ENCODE data around the gene ZNF79.
A peak's percentile ranks its signal among the peaks of the same experiment; 100 is the strongest.

Gene ZNF79

GRCh38 chr9:127398275-127398647 is 25.9 kb upstream of the ZNF79 start:
- no peak for DNase-seq (ENCODE audit: low spot score)

- DNase-seq (ENCODE audit: low spot score), result no peak
Observed at GRCh38 chr9:127398715-127399400, 25.3 kb upstream of the ZNF79 start.

DNA sequence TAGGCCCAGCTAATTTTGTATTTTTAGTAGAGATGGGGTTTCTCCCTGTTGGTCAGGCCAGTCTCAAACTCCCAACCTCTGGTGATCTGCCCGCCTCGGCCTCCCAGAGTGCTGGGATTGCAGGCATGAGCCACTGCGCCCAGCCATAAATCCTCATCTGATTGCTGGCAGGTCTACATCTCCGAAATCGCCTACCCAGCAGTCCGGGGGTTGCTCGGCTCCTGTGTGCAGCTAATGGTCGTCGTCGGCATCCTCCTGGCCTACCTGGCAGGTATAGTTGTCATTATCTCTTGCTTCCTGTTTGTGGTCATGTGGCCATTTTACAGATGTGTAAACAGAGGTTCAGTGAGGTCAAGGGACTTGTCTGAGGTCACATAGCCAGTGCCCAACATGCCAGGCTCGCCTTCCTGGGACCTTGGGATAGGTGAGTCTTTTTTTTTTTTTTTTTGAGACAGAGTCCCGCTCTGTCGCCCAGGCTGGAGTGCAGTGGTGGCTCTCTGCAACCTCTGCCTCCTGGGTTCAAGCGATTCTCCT is 24.4 kb upstream of the ZNF79 start:
- no peak for DNase-seq (ENCODE audit: low spot score)

DNA sequence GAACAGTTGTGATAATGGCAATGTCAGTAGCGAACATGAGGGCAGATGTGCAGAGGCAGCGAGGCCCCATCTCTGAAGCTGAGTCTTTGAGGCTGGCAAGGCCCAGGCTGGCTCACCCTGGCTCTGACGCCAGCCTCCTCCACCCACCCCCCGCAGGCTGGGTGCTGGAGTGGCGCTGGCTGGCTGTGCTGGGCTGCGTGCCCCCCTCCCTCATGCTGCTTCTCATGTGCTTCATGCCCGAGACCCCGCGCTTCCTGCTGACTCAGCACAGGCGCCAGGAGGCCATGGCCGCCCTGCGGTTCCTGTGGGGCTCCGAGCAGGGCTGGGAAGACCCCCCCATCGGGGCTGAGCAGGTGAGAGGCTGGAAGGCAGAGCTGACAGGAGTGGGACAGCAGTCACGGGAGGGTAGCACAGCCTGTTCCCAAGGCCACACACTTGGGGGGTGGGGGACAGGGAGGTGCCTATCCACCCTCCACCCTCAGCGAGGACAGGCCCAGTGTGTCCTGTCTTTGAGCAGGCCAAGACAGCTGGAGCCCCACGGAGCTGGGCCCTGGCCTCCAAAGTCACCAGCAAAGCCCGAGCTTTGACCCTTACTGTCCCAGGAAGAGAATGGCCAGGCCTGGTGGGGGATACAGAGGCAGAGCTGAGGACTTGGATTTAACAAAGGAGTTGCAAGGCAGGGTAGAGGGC is 21.6 kb upstream of the ZNF79 start:
- no peak for DNase-seq (ENCODE audit: low spot score)

GRCh38 chr9:127403507-127404192 is 20.5 kb upstream of the ZNF79 start:
- DNase-seq (ENCODE audit: low spot score), result no peak

DNA sequence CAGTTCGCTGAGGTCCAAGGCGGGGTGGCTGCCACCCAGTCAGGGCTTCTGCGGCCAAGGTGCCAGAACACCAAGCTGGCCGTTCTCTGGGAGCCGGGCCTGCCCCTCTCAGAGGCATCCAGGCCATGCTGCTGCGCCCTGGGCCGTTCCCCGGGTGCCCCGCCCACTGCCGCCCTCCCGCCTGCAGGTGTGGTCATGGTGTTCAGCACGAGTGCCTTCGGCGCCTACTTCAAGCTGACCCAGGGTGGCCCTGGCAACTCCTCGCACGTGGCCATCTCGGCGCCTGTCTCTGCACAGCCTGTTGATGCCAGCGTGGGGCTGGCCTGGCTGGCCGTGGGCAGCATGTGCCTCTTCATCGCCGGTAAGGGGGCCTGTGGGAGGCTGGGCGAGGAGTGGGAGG is 19.6 kb upstream of the ZNF79 start:
- no peak for DNase-seq (ENCODE audit: low spot score)

GRCh38 chr9:127405344-127406125 is 18.6 kb upstream of the ZNF79 start:
- no peak for DNase-seq (ENCODE audit: low spot score)

DNA sequence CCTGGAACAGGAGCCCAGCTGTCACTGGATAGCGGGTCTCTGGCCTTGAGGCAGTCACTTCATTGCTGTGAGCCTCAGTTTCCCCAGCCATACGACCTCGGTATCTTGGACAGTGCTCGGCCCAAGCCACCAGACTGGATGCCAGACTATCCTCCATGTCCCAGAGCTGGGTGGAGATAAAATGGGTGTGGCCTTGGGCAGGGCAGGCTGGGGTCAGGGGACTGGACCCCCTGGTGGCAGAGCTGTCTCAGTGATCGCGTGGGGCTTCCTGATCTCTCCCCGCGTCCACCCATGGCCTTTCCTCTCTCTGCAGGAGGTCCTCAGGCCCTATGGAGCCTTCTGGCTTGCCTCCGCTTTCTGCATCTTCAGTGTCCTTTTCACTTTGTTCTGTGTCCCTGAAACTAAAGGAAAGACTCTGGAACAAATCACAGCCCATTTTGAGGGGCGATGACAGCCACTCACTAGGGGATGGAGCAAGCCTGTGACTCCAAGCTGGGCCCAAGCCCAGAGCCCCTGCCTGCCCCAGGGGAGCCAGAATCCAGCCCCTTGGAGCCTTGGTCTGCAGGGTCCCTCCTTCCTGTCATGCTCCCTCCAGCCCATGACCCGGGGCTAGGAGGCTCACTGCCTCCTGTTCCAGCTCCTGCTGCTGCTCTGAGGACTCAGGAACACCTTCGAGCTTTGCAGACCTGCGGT is 17.2 kb upstream of the ZNF79 start:
- DNase-seq (ENCODE audit: low spot score), result no peak

DNA sequence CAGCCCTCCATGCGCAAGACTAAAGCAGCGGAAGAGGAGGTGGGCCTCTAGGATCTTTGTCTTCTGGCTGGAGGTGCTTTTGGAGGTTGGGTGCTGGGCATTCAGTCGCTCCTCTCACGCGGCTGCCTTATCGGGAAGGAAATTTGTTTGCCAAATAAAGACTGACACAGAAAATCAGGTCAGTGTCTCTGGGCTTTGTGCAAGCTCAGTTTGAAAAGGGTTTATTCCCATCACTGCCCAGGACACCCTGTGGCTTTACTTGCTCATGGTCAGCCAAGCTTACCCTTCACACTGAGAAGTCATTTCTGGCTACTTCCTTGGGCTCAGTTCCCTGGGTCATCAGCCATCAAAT is 16.7 kb upstream of the ZNF79 start:
- DNase-seq (ENCODE audit: low spot score), result no peak

DNA sequence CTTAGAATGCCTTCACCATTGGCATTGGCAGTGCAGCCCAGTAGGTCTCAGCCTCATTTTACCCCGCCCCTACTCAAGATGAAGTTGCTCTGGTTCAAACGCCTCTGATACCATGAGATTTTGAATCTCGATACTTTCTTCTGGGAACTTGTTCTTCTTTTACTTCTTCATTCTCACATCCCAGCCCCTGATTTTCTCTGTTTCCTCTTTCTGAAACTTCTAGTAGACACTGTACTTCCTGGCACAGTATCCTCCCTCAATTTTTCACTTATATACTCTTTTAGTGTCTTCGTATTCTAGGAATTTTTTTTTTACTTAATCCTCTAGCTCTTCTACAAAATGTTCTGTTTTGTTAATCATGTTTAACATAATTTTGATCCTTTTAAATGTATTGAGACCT is 13.1 kb upstream of the ZNF79 start:
- peak; percentile 52 for DNase-seq (ENCODE audit: low spot score)

DNA sequence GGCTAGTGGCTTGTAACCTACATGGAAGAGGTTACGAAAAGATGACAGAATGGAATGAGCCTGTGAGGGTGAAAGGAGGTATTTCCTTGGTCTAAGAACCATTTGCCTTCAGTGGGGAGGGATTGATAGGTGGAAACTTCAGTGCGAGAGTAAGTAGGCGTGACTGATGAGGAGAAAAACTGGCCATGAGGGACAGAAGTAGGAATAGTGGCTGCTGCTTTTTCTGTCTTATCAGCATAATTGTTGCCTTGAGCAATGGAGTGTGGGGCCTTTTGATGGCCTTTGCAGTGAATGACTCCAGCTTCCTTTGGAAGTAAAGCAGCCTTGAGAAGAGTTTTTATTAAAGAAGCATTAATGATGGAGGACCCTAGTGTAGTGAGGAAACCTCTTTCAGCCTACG is 9.0 kb upstream of the ZNF79 start:
- no peak for DNase-seq (ENCODE audit: low spot score)

DNA sequence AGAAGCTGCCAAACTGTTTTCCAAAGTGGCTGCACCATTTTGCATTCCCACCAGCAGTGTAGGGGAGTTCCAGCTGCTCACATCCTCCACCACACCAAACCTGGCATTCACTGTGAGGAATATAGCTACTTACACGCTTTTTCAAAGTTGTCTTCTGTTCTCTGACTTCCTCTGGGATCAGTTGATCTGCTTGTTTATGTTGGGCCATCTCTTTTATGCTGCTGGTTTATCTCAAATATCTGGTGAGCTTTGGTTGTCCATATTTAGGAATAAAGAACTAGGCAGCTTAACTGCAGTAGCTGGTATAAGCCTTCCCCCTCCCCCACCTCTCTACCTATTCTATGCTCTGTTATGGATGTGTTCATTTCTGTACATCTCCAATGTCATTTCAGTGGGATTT is 8.5 kb upstream of the ZNF79 start:
- no peak for DNase-seq (ENCODE audit: low spot score)

GRCh38 chr9:127417131-127418036 is 6.8 kb upstream of the ZNF79 start:
- DNase-seq (ENCODE audit: low spot score), result no peak

- no peak for DNase-seq (ENCODE audit: low spot score)
Observed at GRCh38 chr9:127418037-127418471, 6.1 kb upstream of the ZNF79 start.

DNA sequence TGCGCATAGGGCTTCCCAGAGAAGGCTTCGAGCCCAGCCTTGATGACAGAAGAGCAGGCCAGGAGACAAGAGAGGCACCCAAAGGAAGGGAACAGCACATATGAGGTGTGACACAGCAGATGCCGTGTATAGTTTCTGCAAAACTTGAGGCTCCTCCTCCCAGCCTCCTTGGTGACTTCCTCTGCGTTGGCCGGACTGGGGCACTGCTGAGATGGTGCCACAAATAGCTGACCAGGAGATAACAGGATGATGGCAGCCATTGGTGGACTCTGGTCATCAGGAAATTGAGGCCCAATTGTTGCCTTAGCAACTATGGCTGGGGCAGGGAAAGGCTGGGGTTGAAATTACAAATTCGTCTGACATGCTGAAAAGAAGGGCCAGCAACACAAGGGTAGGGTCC is 4.8 kb upstream of the ZNF79 start:
- DNase-seq (ENCODE audit: low spot score), result no peak

GRCh38 chr9:127421057-127421456 is 3.1 kb upstream of the ZNF79 start:
- DNase-seq (ENCODE audit: low spot score), result no peak

DNA sequence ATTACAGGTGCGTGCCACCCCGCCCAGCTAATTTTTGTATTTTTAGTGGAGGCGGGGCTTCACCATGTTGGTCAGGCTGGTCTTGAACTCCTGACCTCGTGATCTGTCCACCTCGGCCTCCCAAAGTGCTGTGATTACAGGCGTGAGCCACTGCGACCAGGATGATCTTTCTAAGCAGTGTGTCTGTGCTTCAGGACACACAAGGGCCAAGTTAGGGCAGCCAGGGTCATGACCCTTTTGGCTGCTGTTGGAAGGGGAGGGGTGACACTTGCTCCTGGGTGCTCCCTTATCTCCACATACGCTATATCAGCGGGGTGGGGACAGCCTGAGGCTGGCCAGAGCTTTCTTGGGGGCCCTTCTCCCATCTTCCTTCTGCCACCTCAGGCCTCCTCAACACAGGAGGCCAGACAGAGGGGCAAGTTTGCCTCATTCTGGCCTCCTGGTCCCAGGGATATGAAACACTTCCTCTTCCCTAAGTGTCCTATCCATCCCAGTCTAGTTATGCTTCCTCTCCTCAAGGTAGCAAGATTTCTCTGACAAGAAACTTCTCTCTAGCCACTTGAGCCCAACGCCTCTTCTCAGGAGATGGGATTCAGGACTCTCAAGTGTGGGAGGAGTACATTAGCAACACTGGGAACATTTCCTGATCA is 1.9 kb upstream of the ZNF79 start:
- no peak for DNase-seq (ENCODE audit: low spot score)

GRCh38 chr9:127422787-127423186 is 1.4 kb upstream of the ZNF79 start:
- DNase-seq (ENCODE audit: low spot score), result no peak

DNA sequence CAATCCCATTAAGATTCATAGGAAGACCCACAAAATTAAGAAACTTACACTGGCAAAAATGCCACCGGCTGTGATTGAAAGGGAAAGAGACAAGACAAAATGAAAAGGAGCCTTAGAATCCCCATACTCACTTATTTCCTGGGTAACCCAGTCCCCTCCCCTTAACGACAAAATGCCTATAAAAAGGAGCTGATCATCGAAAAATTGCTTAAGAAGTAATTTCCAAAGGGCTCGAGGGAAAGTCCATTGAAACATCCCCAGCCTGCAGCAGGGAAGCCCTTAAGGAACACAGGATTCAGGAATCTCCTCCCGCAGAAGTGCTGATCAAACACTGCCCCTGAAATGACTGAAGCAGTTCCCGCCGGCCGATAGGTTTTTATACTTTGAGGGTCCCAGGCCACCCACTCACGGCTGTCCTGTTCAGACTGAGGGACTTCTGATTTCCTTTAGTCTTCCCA is 677 bp upstream of the ZNF79 start:
- DNase-seq (ENCODE audit: low spot score), result no peak

GRCh38 chr9:127424676-127424999 is 456 bp downstream of the ZNF79 start:
- peak; percentile 34 for DNase-seq (ENCODE audit: low spot score)

Measured in pons (tissue), 1 donor.